HepG2 (cell line): ENCODE data around the gene DHX36. TPM values are rescaled to one million over a fixed set of nuclear protein-coding genes. Genes with fewer than 3 reads are reported as not detected.

Source experiments
- ATAC-seq: fragments of 200-7000 bp; cut with Tn5 transposase; 3 replicates; pipeline ENCODE4 v1.9.1; 2020; ENCODE audit warnings: mild to moderate bottlenecking, moderate library complexity
- BruUV-seq: library from RNA; stranded (reverse); fragments of 400-500 nt; replicated peaks from 2 replicates; lab custom pipeline; 2021; lab: Mats Ljungman, UMichigan
- CTCF ChIA-PET: fragments of 300-600 bp; formaldehyde crosslinking; extraction: SDS; loops from one replicate; lab custom pipeline; 2021; ENCODE audit warnings: low total read pairs, inconsistent platforms, low intra/inter-chr PET ratio; lab: Yijun Ruan, JAX
- POLR2A ChIA-PET: fragments of 350-600 bp; sonication (Branson Sonifier 250); formaldehyde crosslinking; loops from one replicate; lab custom pipeline; 2020; ENCODE audit warnings: antibody characterized with exemption, inconsistent platforms; lab: Yijun Ruan, JAX
- DNase-seq: peaks from one replicate; pipeline ENCODE4 v3.0.0-alpha.2; 2015; ENCODE audit warnings: low spot score
- FAIRE-seq: peaks from 3 replicates; lab custom pipeline; 2011; peaks lifted over from hg19 to GRCh38; lab: Jason Lieb, UNC
- H2AFZ ChIP-seq: one replicate; pipeline ENCODE4 v1.6.1; 2011; ENCODE audit warnings: low read length, inconsistent platforms
- H3K27ac ChIP-seq: fragments of 300-600 bp; 3 replicates; pipeline ENCODE4 v1.8.0; 2011; ENCODE audit warnings: mixed run types, mild to moderate bottlenecking, mixed read lengths, low read length, inconsistent platforms; ENCODE audit not compliant: insufficient read depth; ENCODE audit errors: extremely low read length
- H3K27me3 ChIP-seq, 2 experiments: fragments of 200-600 bp in 1 of 2; 2 replicates in 1 of 2; 3 replicates in 1 of 2; pipeline versions ENCODE4 v1.6.0 to v1.8.0; 2011; ENCODE audit warnings: low read length in 2 of 2, mild to moderate bottlenecking in 2 of 2, moderate library complexity in 2 of 2, inconsistent platforms in 1 of 2; ENCODE audit not compliant: insufficient read depth in 2 of 2, control insufficient read depth in 1 of 2
- H3K36me3 ChIP-seq, 2 experiments: fragments of 200-600 bp in 1 of 2; replicated peaks in 1 of 2; 2 replicates in 1 of 2; 3 replicates in 1 of 2; pipeline versions ENCODE4 v1.5.1 to v1.8.0; 2011; ENCODE audit warnings: low read length in 2 of 2, inconsistent platforms in 1 of 2; ENCODE audit not compliant: insufficient read depth in 2 of 2, control insufficient read depth in 1 of 2
- H3K4me1 ChIP-seq: 2 replicates; pipeline ENCODE4 v1.5.1; 2012; ENCODE audit warnings: low read length, inconsistent platforms; ENCODE audit not compliant: insufficient read depth
- H3K4me2 ChIP-seq: 2 replicates; pipeline ENCODE4 v1.6.0; 2011; ENCODE audit warnings: low read depth, low read length, inconsistent platforms
- H3K4me3 ChIP-seq, 3 experiments: fragments of 200-600 bp in 1 of 3; sonication (generic), shearing (Covaris generic) in 1 of 3; replicated peaks in 1 of 3; 2 replicates each; pipeline ENCODE4 v1.5.1; 2011 to 2016; ENCODE audit warnings: low read length in 3 of 3, inconsistent platforms in 2 of 3, low read depth in 2 of 3, mild to moderate bottlenecking in 2 of 3, control low read depth in 1 of 3, mixed read lengths in 1 of 3; ENCODE audit not compliant: insufficient read depth in 1 of 3
- H3K79me2 ChIP-seq: one replicate; pipeline ENCODE4 v1.6.1; 2011; ENCODE audit warnings: low read length, inconsistent platforms; ENCODE audit not compliant: insufficient read depth
- H3K9ac ChIP-seq: 2 replicates; pipeline ENCODE4 v1.6.0; 2011; ENCODE audit warnings: mild to moderate bottlenecking, low read depth, low read length, inconsistent platforms; ENCODE audit not compliant: insufficient read depth
- H3K9me3 ChIP-seq: 2 replicates; pipeline ENCODE4 v1.5.1; 2012; ENCODE audit warnings: mild to moderate bottlenecking, low read length
- H4K20me1 ChIP-seq: 2 replicates; pipeline ENCODE4 v1.6.0; 2011; ENCODE audit warnings: inconsistent platforms, mild to moderate bottlenecking, low read length, moderate library complexity; ENCODE audit not compliant: insufficient read depth
- CHD2 ChIP-seq: IDR thresholded peaks from 2 replicates; pipeline ENCODE4 v1.6.1; 2011; ENCODE audit warnings: low read depth, low read length, improper control_type of control experiment
- CTCF ChIP-seq: sonication (generic); formaldehyde crosslinking; IDR thresholded peaks from 2 replicates; pipeline ENCODE4 v1.5.0; 2020; ENCODE audit warnings: mild to moderate bottlenecking, missing genetic modification reagents, moderate library complexity
- STAG1 ChIP-seq: sonication (generic); formaldehyde crosslinking; IDR thresholded peaks from 2 replicates; pipeline ENCODE4 v1.4.0; 2020; ENCODE audit warnings: missing genetic modification reagents
- ZNF619 ChIP-seq: sonication (generic); formaldehyde crosslinking; IDR thresholded peaks from 2 replicates; pipeline ENCODE4 v1.4.0; 2020; ENCODE audit warnings: mild to moderate bottlenecking, missing genetic modification reagents
- WGBS: methylation state at CpG from one replicate; pipeline ENCODE4 v1.1.6; 2017; ENCODE audit warnings: low lambda C conversion rate; 5-methylcytosine and 5-hydroxymethylcytosine counted together
- in situ Hi-C: cut with HindIII; loops from 2 replicates; pipeline ENCODE4 v1.10.0; 2017; ENCODE audit warnings: low pct_unique_long_range_greater_than_20kb; ENCODE audit not compliant: extremely low pct_ligation_motif_present
- intact Hi-C: fragments of 100-400 bp; cut with micrococcal nuclease; formaldehyde crosslinking; loops from one replicate; pipeline ENCODE4 v1.10.0; 2022; ENCODE audit not compliant: unreplicated experiment
- polyA plus RNA-seq, 8 experiments: library from polyadenylated mRNA; depleted of rRNA in 3 of 8; stranded (reverse) in 7 of 8; unstranded in 1 of 8; fragments of >200 nt; fragmentation: Illumina TruSeq in 4 of 8; extraction: Trizol in 4 of 8; gene quantifications; 2 replicates each; pipeline versions ENCODE4 v1.2.1 to v1.2.3, GENCODE V29; 2011 to 2016; ENCODE audit warnings: low read depth in 4 of 8, missing spikeins in 1 of 8, mixed read lengths in 1 of 8; ENCODE audit not compliant: insufficient read depth in 1 of 8
- total RNA-seq, 5 experiments: library from RNA; depleted of rRNA; stranded (reverse); fragments of >200 nt; fragmentation: Illumina TruSeq; extraction: Trizol; gene quantifications; 2 replicates each; pipeline ENCODE4 v1.2.3, GENCODE V29; 2016; ENCODE audit warnings: low read depth in 1 of 5
- TF ChIP-seq, protein P1 (sequence below): IDR thresholded peaks from 2 replicates; pipeline ENCODE4 v1.6.1; 2012; ENCODE audit warnings: low read depth, low read length, improper control_type of control experiment
- TF ChIP-seq, protein P2 (sequence below): sonication (generic); formaldehyde crosslinking; IDR thresholded peaks from 2 replicates; pipeline ENCODE4 v1.4.0; 2020; ENCODE audit warnings: missing genetic modification reagents, mild to moderate bottlenecking, borderline replicate concordance

Gene DHX36
- total and polyA plus RNA-seq, 2 of the 13 experiments (the other 11 are each of a cell fraction or from before 2014, with no cell fraction given), result 30.3 to 44.2 TPM

DNA sequence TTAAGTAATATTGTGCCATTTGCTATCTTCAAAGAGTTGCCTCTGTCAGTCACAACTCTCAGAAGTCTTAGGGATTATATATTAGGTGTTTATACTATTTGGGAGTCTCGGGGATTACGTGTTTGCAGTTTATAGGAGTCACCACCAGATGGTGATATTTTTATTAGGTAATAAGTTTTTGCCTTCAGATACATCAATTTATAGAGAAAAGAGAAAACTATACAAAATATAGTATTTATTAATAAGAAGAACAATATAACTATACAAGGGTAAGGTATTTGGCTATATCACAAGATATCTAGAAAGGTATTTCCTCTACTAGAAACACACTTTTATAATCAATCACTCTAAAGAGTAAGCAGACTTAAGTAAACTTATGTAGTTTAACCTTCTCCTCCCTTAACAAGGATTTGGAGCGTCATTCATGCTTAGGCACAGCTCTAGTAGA is 10.7 kb upstream of the DHX36 start:
- Histone ChIP-seq H3K4me2 (no peak overlapping the region), H3K27ac (no peak overlapping the region), H3K36me3 (no peaks in the 10 kb centered on the region), H3K79me2 (no peaks in the 10 kb centered on the region), H3K27me3 (peaks cover 0 to 6% of the 10 kb centered on the region in 2 experiments; a peak in 1 of 5 replicates), H4K20me1 (no peaks in the 10 kb centered on the region), H3K4me3 (no peak overlapping the region), H3K9me3 (no peaks in the 10 kb centered on the region), H2AFZ (no peak overlapping the region), H3K9ac (no peak overlapping the region), H3K4me1 (no peaks in the 10 kb centered on the region)
- CTCF ChIA-PET, result no interaction called here
- POLR2A ChIA-PET, result no interaction called here
- no TSS peak for BruUV-seq
- no peak for ATAC-seq
- DNase-seq, result peak; percentile 20
- intact Hi-C loops, result no loop called here
- in situ Hi-C loops, result no loop called here
- TF ChIP-seq, protein P1, sequence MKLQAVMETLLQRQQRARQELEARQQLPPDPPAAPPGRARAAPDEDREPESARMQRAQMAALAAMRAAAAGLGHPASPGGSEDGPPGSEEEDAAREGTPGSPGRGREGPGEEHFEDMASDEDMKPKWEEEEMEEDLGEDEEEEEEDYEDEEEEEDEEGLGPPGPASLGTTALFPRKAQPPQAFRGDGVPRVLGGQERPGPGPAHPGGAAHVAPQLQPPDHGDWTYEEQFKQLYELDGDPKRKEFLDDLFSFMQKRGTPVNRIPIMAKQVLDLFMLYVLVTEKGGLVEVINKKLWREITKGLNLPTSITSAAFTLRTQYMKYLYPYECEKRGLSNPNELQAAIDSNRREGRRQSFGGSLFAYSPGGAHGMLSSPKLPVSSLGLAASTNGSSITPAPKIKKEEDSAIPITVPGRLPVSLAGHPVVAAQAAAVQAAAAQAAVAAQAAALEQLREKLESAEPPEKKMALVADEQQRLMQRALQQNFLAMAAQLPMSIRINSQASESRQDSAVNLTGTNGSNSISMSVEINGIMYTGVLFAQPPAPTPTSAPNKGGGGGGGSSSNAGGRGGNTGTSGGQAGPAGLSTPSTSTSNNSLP, result 0 out of 2 replicates have a peak, but pooled peaks have one; percentile 34
- TF ChIP-seq ZNF619 (CRISPR knock-in tag) (no peak), CTCF (CRISPR knock-in tag) (peak; percentile 36; the same call in 1 of the 2 replicates), CHD2 (no peak), STAG1 (0 out of 2 replicates have a peak, but pooled peaks have one; percentile 10)
- TF ChIP-seq, protein P2, sequence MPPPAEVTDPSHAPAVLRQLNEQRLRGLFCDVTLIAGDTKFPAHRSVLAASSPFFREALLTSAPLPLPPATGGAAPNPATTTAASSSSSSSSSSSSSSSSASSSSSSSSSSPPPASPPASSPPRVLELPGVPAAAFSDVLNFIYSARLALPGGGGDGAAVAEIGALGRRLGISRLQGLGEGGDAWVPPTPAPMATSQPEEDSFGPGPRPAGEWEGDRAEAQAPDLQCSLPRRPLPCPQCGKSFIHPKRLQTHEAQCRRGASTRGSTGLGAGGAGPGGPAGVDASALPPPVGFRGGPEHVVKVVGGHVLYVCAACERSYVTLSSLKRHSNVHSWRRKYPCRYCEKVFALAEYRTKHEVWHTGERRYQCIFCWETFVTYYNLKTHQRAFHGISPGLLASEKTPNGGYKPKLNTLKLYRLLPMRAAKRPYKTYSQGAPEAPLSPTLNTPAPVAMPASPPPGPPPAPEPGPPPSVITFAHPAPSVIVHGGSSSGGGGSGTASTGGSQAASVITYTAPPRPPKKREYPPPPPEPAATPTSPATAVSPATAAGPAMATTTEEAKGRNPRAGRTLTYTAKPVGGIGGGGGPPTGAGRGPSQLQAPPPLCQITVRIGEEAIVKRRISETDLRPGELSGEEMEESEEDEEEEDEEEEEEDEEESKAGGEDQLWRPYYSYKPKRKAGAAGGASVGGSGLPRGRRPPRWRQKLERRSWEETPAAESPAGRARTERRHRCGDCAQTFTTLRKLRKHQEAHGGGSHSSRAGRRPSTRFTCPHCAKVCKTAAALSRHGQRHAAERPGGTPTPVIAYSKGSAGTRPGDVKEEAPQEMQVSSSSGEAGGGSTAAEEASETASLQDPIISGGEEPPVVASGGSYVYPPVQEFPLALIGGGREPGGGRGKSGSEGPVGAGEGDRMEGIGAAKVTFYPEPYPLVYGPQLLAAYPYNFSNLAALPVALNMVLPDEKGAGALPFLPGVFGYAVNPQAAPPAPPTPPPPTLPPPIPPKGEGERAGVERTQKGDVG (CRISPR knock-in tag), result no peak
- no peak for FAIRE-seq
- WGBS, result 0% methylated on average over 3 of the region's 3 CpGs
